Fibroblast of lung (primary cell): ENCODE measurements around the gene RIN3.

ENCODE experiments used
- EZH2 ChIP-seq: IDR thresholded peaks from 2 replicates; pipeline ENCODE4 v1.5.1; 2012; ENCODE audit warnings: low read length, control low read depth, mild to moderate bottlenecking; ENCODE audit errors: missing control alignments
- TF ChIP-seq, protein P1 (sequence below), 2 donors: IDR thresholded peaks in 1 of 2; conservative IDR thresholded peaks in 1 of 2; 1 replicate in 1 of 2; 2 replicates in 1 of 2; pipeline ENCODE4 v1.5.1; 2011 to 2012; ENCODE audit warnings: low read length in 2 of 2, control low read depth in 1 of 2, inconsistent platforms in 1 of 2, low read depth in 1 of 2, mild to moderate bottlenecking in 1 of 2

DNA sequence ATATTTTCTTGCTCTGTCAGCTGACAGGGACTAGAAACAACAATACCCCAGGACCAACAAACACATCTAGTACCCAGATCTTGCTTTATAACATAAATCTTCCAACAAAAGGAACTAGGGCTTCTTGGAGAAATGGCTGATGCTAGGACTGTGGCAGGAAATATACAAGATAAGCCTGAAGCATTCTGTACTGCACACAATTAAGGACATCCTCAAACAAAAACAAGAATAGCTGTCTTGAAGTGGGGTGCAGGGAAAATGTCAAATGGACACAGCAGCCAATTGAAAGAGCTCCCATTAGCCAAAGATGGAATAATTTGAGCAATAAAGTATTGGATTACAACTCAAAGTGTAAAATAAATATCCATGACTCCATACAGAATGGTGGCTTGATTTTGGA lies 184.8 kb downstream of the RIN3 start:
- TF ChIP-seq, protein P1, sequence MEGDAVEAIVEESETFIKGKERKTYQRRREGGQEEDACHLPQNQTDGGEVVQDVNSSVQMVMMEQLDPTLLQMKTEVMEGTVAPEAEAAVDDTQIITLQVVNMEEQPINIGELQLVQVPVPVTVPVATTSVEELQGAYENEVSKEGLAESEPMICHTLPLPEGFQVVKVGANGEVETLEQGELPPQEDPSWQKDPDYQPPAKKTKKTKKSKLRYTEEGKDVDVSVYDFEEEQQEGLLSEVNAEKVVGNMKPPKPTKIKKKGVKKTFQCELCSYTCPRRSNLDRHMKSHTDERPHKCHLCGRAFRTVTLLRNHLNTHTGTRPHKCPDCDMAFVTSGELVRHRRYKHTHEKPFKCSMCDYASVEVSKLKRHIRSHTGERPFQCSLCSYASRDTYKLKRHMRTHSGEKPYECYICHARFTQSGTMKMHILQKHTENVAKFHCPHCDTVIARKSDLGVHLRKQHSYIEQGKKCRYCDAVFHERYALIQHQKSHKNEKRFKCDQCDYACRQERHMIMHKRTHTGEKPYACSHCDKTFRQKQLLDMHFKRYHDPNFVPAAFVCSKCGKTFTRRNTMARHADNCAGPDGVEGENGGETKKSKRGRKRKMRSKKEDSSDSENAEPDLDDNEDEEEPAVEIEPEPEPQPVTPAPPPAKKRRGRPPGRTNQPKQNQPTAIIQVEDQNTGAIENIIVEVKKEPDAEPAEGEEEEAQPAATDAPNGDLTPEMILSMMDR (conservative IDR thresholded peaks at IDR 0.05 in 1 of 2, IDR thresholded peaks at IDR 0.05 in 1 of 2; ENCODE audit: low read depth in 1 of 2, low read length in 2 of 2): no peak
- no peak for TF ChIP-seq EZH2
